B cell (primary cell): ENCODE data around the gene NBL1. TPM values are rescaled to one million over a fixed set of nuclear protein-coding genes. Genes with fewer than 3 reads are reported as not detected.

Experiments
- ATAC-seq: fragments of 200-7000 bp; cut with Tn5 transposase; one replicate; pipeline ENCODE4 v1.10.0; 2021; ENCODE audit warnings: low read depth, mild to moderate bottlenecking, moderate number of reproducible peaks, moderate library complexity
- CTCF ChIA-PET: fragments of 350-600 bp; sonication (Branson Sonifier 250); formaldehyde crosslinking; loops from one replicate; lab custom pipeline; 2021; ENCODE audit warnings: antibody characterized with exemption, inconsistent platforms; lab: Charles Lee
- POLR2A ChIA-PET: fragments of 350-600 bp; sonication (Branson Sonifier 250); formaldehyde crosslinking; loops from one replicate; lab custom pipeline; 2021; ENCODE audit warnings: antibody characterized with exemption; lab: Charles Lee
- DNase-seq: peaks from one replicate; pipeline ENCODE4 v3.0.0; 2013
- H2AFZ ChIP-seq: 2 replicates; pipeline ENCODE4 v1.6.1; 2012; ENCODE audit warnings: mild to moderate bottlenecking, low read depth, low read length; ENCODE audit not compliant: insufficient read depth, poor library complexity, severe bottlenecking
- H3K27ac ChIP-seq, 2 donors: 1 replicate in 1 of 2; 2 replicates in 1 of 2; pipeline ENCODE4 v1.5.1; 2012 to 2013; ENCODE audit warnings: low read length in 2 of 2, mild to moderate bottlenecking in 2 of 2, moderate library complexity in 1 of 2
- H3K27me3 ChIP-seq, 4 experiments: fragments of 200-600 bp in 1 of 4; sonication (generic) in 1 of 4; replicated peaks in 1 of 4; 1 replicate in 2 of 4; 2 replicates in 2 of 4; pipeline versions ENCODE4 v1.6.1 to v1.7.0; 2013 to 2016; ENCODE audit warnings: low read length in 3 of 4, mild to moderate bottlenecking in 2 of 4, mixed read lengths in 1 of 4, moderate library complexity in 1 of 4; ENCODE audit not compliant: insufficient read depth in 4 of 4, control insufficient read depth in 3 of 4; ENCODE audit errors: control extremely low read depth in 1 of 4
- H3K36me3 ChIP-seq, 2 experiments: replicated peaks in 1 of 2; 1 replicate in 1 of 2; 2 replicates in 1 of 2; pipeline versions ENCODE4 v1.6.1 to v1.7.1; 2013; ENCODE audit warnings: low read length in 1 of 2; ENCODE audit not compliant: insufficient read depth in 2 of 2, control insufficient read depth in 1 of 2; ENCODE audit errors: control extremely low read depth in 1 of 2, extremely low read depth in 1 of 2
- H3K4me1 ChIP-seq, 2 donors: fragments of 200-600 bp in 1 of 2; sonication (generic) in 1 of 2; 1 replicate in 1 of 2; 2 replicates in 1 of 2; pipeline versions ENCODE4 v1.5.1 to v1.6.1; 2013 to 2017; ENCODE audit warnings: low read length in 2 of 2; ENCODE audit not compliant: control insufficient read depth in 2 of 2, insufficient read depth in 2 of 2
- H3K4me2 ChIP-seq: replicated peaks from 2 replicates; pipeline ENCODE3; 2012; ENCODE audit warnings: mild to moderate bottlenecking, low read depth, low read length; ENCODE audit not compliant: poor library complexity, severe bottlenecking
- H3K4me3 ChIP-seq, 5 experiments: fragments of 200-600 bp in 1 of 5; sonication (generic) in 1 of 5; 1 replicate in 3 of 5; 2 replicates in 2 of 5; pipeline versions ENCODE4 v1.5.1 to v1.7.0; 2011 to 2016; ENCODE audit warnings: low read length in 4 of 5, mild to moderate bottlenecking in 4 of 5, low read depth in 2 of 5, control low read depth in 1 of 5, moderate library complexity in 1 of 5; ENCODE audit not compliant: insufficient read depth in 1 of 5; ENCODE audit errors: control extremely low read depth in 1 of 5, extremely low read depth in 1 of 5
- H3K79me2 ChIP-seq: fragments of 200-600 bp; sonication (generic); one replicate; pipeline ENCODE4 v1.6.0; 2016; ENCODE audit warnings: low read length; ENCODE audit not compliant: control insufficient read depth, insufficient read depth
- H3K9ac ChIP-seq: fragments of 200-600 bp; sonication (generic); 2 replicates; pipeline ENCODE4 v1.6.1; 2017; ENCODE audit warnings: mild to moderate bottlenecking, low read length, moderate library complexity
- H3K9me3 ChIP-seq, 3 donors: one replicate each; pipeline versions ENCODE4 v1.6.1 to v1.7.1; 2013; ENCODE audit warnings: low read length in 2 of 3; ENCODE audit not compliant: control insufficient read depth in 2 of 3, insufficient read depth in 1 of 3; ENCODE audit errors: control extremely low read depth in 1 of 3
- H4K20me1 ChIP-seq: 2 replicates; pipeline ENCODE4 v1.6.0; 2012; ENCODE audit warnings: mild to moderate bottlenecking, low read length; ENCODE audit not compliant: insufficient read depth, control insufficient read depth, poor library complexity, severe bottlenecking
- H3K27ac Mint-ChIP-seq: one replicate; pipeline ENCODE4 v1.8.0; 2021; ENCODE audit warnings: mixed read lengths
- H3K27me3 Mint-ChIP-seq: one replicate; pipeline ENCODE4 v1.8.0; 2021; ENCODE audit warnings: mixed read lengths
- H3K4me1 Mint-ChIP-seq: one replicate; pipeline ENCODE4 v1.8.0; 2021; ENCODE audit warnings: mixed read lengths
- H3K4me3 Mint-ChIP-seq: one replicate; pipeline ENCODE4 v1.8.0; 2021; ENCODE audit warnings: mixed read lengths
- H3K9me3 Mint-ChIP-seq: one replicate; pipeline ENCODE4 v1.8.0; 2022; ENCODE audit warnings: mixed read lengths; ENCODE audit not compliant: insufficient read depth
- EZH2 ChIP-seq: IDR thresholded peaks from 2 replicates; pipeline ENCODE4 v1.6.1; 2012; ENCODE audit warnings: borderline replicate concordance, low read depth, mild to moderate bottlenecking, moderate library complexity, low read length; ENCODE audit not compliant: insufficient read depth, poor library complexity, severe bottlenecking
- WGBS: methylation state at CpG from one replicate; pipeline ENCODE4 v1.1.5; 2013; ENCODE audit warnings: missing lambda C conversion rate; ENCODE audit not compliant: insufficient coverage; 5-methylcytosine and 5-hydroxymethylcytosine counted together
- intact Hi-C: fragments of 100-400 bp; cut with micrococcal nuclease; formaldehyde crosslinking; loops from one replicate; pipeline ENCODE4 v1.10.0; 2022
- polyA plus RNA-seq: library from polyadenylated mRNA; depleted of rRNA; stranded (reverse); fragments of >200 nt; gene quantifications from 2 replicates; pipeline ENCODE4 v1.2.3, GENCODE V29; 2012
- total RNA-seq, 2 donors: library from RNA; stranded (reverse); fragments of 120-200 nt in 1 of 2; gene quantifications; 1 replicate in 1 of 2; 2 replicates in 1 of 2; pipeline versions ENCODE4 v1.2.3 to v1.2.4, GENCODE V29; 2013 to 2022
- TF ChIP-seq, protein P1 (sequence below): fragments of 200-600 bp; IDR thresholded peaks from one replicate; pipeline ENCODE4 v1.8.0; 2022; ENCODE audit warnings: antibody characterized with exemption, mild to moderate bottlenecking

NBL1 gene
- total and polyA plus RNA-seq, 2 donors (not counting 1 experiment from before 2014, with no cell fraction given) = 0.74 to 0.97 TPM

DNA sequence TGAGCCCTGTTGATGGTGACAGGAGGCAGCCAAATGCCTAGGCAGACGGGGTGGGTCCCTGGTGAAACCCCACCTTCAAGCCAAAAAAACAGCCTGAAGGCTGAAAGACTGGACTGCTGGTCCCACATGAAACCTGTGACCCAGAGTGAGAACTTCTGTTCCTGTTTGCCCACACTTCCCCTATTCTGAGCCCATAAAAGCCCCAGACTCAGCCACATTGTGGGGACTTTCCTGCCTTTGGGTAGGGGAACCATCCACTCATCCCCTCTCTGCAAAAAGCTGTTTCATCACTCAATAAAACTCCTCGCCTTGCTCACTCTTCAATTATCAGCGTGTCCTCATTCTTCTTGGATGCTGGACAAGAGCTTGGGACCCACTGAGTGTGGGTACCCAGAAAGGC lies 45.7 kb downstream of the NBL1 start:
- Histone ChIP-seq H3K27ac (no peak overlapping the region), H3K36me3 (peaks cover 0 to 40% of the 10 kb centered on the region in 2 experiments), H4K20me1 (no peaks in the 10 kb centered on the region), H3K4me1 (no peaks in the 10 kb centered on the region), H3K4me2 (no peak overlapping the region), H3K27me3 (no peaks in the 10 kb centered on the region), H3K4me3 (no peak overlapping the region), H3K9me3 (peaks cover 0 to 41% (median 14%) of the 10 kb centered on the region in 3 donors), H3K79me2 (no peaks in the 10 kb centered on the region), H3K9ac (no peak overlapping the region), H2AFZ (no peak overlapping the region)
- H3K4me3 Mint-ChIP-seq = no peak overlapping the region
- H3K27me3 Mint-ChIP-seq = no peaks in the 10 kb centered on the region
- no peak for ATAC-seq
- TF ChIP-seq, protein P1, sequence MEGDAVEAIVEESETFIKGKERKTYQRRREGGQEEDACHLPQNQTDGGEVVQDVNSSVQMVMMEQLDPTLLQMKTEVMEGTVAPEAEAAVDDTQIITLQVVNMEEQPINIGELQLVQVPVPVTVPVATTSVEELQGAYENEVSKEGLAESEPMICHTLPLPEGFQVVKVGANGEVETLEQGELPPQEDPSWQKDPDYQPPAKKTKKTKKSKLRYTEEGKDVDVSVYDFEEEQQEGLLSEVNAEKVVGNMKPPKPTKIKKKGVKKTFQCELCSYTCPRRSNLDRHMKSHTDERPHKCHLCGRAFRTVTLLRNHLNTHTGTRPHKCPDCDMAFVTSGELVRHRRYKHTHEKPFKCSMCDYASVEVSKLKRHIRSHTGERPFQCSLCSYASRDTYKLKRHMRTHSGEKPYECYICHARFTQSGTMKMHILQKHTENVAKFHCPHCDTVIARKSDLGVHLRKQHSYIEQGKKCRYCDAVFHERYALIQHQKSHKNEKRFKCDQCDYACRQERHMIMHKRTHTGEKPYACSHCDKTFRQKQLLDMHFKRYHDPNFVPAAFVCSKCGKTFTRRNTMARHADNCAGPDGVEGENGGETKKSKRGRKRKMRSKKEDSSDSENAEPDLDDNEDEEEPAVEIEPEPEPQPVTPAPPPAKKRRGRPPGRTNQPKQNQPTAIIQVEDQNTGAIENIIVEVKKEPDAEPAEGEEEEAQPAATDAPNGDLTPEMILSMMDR = no peak
- TF ChIP-seq EZH2 = no peak
- ChIA-PET POLR2A (no interaction called here), CTCF (interaction anchor here (0.6 to 1.8 kb wide), 2 partner anchors 28 to 449 kb away, joined by 3 to 6 read pairs; no protein-coding TSS in a partner anchor)
- DNase-seq = no peak
- no peak overlapping the region for H3K27ac Mint-ChIP-seq
- 77% methylated on average over 3 of the region's 3 CpGs for WGBS
- H3K9me3 Mint-ChIP-seq = no peaks in the 10 kb centered on the region
- H3K4me1 Mint-ChIP-seq = no peaks in the 10 kb centered on the region
- intact Hi-C loops = no loop called here

DNA sequence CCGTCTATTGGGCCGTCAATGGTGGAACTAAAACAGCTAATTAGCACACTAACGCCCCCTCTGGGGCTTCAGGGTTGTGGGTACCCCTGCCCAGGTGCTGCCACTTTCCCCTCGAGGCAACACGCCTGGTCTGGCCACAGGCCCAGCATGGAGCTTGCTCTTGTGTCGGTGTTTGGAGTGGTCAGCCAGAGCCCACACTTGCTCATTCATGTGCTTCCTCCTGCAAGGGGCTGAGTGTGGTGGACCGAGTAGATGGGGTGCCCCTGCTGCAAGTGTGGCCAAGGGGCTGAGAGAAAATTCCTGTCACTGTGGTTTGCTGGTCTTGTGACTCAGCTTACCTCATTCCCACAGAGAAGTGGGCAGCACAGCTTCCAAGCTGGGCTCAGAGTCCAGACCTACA lies 46.2 kb downstream of the NBL1 start:
- H4K20me1 ChIP-seq = no peaks in the 10 kb centered on the region
- H3K4me1 ChIP-seq = no peaks in the 10 kb centered on the region
- H3K4me1 Mint-ChIP-seq = no peaks in the 10 kb centered on the region
- no peak for TF ChIP-seq EZH2
- no peak for ATAC-seq
- ChIA-PET CTCF (interaction anchor here (1.8 kb wide), 1 partner anchor 28 kb away, joined by 6 read pairs; no protein-coding TSS in a partner anchor), POLR2A (no interaction called here)
- no peaks in the 10 kb centered on the region for H3K27me3 ChIP-seq
- H3K27me3 Mint-ChIP-seq = no peaks in the 10 kb centered on the region
- WGBS = 82% methylated on average over 6 of the region's 7 CpGs
- H3K9me3 ChIP-seq = peaks cover 0 to 41% (median 14%) of the 10 kb centered on the region in 3 donors
- no peaks in the 10 kb centered on the region for H3K9me3 Mint-ChIP-seq
- intact Hi-C loops = no loop called here
- DNase-seq = no peak
- H3K4me3 ChIP-seq = no peak overlapping the region
- no peak overlapping the region for H3K4me2 ChIP-seq
- peaks cover 0 to 40% of the 10 kb centered on the region in 2 experiments for H3K36me3 ChIP-seq
- H3K79me2 ChIP-seq = no peaks in the 10 kb centered on the region
- H3K27ac ChIP-seq = no peak overlapping the region
- no peak overlapping the region for H2AFZ ChIP-seq
- H3K27ac Mint-ChIP-seq = no peak overlapping the region
- no peak overlapping the region for H3K4me3 Mint-ChIP-seq
- no peak overlapping the region for H3K9ac ChIP-seq
